ENCODE data around the gene HOXA6.

DNA sequence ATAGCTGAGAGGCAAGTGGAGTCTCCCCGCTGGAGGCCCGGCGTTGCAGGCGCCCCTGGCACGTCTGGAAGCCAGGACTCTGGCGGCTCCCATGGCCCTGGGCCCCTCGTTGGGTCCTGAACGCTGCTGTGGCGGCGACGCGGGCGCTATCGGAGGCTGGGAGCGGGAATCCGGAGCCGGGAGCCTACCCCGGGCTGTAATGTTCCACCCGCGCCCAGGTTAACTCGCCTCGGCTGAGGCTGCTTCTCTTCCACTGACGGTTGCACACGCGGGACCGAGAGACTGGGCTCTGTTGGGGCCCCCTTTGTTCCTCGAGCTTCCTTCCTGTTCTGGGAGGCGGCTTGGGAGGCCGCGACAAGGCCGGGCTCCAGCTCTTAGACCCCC lies 2.8 kb downstream of the HOXA6 start:
- TF ChIP-seq POLR2A (IDR thresholded peaks at IDR 0.05), result no peak
- TF ChIP-seq, protein P1, sequence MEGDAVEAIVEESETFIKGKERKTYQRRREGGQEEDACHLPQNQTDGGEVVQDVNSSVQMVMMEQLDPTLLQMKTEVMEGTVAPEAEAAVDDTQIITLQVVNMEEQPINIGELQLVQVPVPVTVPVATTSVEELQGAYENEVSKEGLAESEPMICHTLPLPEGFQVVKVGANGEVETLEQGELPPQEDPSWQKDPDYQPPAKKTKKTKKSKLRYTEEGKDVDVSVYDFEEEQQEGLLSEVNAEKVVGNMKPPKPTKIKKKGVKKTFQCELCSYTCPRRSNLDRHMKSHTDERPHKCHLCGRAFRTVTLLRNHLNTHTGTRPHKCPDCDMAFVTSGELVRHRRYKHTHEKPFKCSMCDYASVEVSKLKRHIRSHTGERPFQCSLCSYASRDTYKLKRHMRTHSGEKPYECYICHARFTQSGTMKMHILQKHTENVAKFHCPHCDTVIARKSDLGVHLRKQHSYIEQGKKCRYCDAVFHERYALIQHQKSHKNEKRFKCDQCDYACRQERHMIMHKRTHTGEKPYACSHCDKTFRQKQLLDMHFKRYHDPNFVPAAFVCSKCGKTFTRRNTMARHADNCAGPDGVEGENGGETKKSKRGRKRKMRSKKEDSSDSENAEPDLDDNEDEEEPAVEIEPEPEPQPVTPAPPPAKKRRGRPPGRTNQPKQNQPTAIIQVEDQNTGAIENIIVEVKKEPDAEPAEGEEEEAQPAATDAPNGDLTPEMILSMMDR (IDR thresholded peaks at IDR 0.05), result no peak

Data from esophagus squamous epithelium (tissue), 4 donors.